Memory B cell (primary cell): ENCODE results near the gene OR5K1.

Experiments used
- ATAC-seq: fragments of 150-1000 bp; cut with Tn5 transposase; 2 replicates; pipeline ENCODE4 v1.10.0; 2021; ENCODE audit warnings: low read depth, mild to moderate bottlenecking, moderate library complexity
- DNase-seq, 2 donors: peaks; one replicate each; pipeline ENCODE4 v3.0.0; 2022; ENCODE audit warnings: low spot score in 2 of 2
- H3K27ac Mint-ChIP-seq: one replicate; pipeline ENCODE4 v1.8.0; 2022; ENCODE audit warnings: mild to moderate bottlenecking, moderate library complexity, mixed read lengths
- H3K27me3 Mint-ChIP-seq: one replicate; pipeline ENCODE4 v1.8.0; 2022; ENCODE audit warnings: mixed read lengths
- H3K36me3 Mint-ChIP-seq: one replicate; pipeline ENCODE4 v1.8.0; 2022; ENCODE audit warnings: mild to moderate bottlenecking, mixed read lengths
- H3K4me1 Mint-ChIP-seq: one replicate; pipeline ENCODE4 v1.8.0; 2022; ENCODE audit warnings: mixed read lengths
- H3K4me3 Mint-ChIP-seq: one replicate; pipeline ENCODE4 v1.8.0; 2022; ENCODE audit warnings: mild to moderate bottlenecking, moderate library complexity, mixed read lengths
- H3K9me3 Mint-ChIP-seq: one replicate; pipeline ENCODE4 v1.8.0; 2022; ENCODE audit warnings: mixed read lengths

OR5K1 gene

GRCh38 chr3:98500019-98500418 lies 37.0 kb downstream of the OR5K1 start:
- ATAC-seq (no peak), DNase-seq (no peak)
- Mint-ChIP-seq H3K9me3 (no peaks in the 10 kb centered on the region), H3K27ac (no peak overlapping the region), H3K27me3 (no peaks in the 10 kb centered on the region), H3K4me3 (no peak overlapping the region), H3K36me3 (no peaks in the 10 kb centered on the region), H3K4me1 (peaks cover 2% of the 10 kb centered on the region)

DNA sequence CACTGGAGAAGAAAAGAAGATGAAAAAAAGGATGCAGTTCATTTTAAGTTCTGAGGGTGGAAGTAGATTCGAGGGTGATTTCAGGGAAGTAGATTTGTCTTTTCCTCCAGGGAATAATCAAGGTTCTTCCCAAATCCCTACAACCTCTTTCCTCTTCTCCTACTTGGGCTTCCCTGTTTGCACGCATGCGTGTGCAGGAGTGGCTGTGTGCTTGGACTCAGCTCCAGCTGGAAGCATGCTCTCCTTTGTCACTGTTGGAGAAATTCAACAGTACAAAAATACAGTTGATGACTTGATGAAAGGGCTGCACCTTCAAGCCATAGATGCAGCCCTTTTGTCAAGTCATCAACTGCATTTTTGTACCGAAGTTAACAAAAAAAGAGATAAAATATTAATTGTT lies 38.3 kb downstream of the OR5K1 start:
- ATAC-seq (no peak), DNase-seq (no peak)
- Mint-ChIP-seq H3K4me1 (peaks cover 2% of the 10 kb centered on the region), H3K27me3 (no peaks in the 10 kb centered on the region), H3K36me3 (peaks cover 3% of the 10 kb centered on the region), H3K4me3 (no peak overlapping the region), H3K27ac (no peak overlapping the region), H3K9me3 (no peaks in the 10 kb centered on the region)

- Mint-ChIP-seq H3K4me3 (no peak overlapping the region), H3K9me3 (no peaks in the 10 kb centered on the region), H3K27me3 (no peaks in the 10 kb centered on the region), H3K4me1 (peaks cover 2% of the 10 kb centered on the region), H3K36me3 (peaks cover 3% of the 10 kb centered on the region), H3K27ac (no peak overlapping the region)
- DNase-seq = no peak
- no peak for ATAC-seq
Observed at GRCh38 chr3:98501863-98502576, 39.0 kb downstream of the OR5K1 start.

DNA sequence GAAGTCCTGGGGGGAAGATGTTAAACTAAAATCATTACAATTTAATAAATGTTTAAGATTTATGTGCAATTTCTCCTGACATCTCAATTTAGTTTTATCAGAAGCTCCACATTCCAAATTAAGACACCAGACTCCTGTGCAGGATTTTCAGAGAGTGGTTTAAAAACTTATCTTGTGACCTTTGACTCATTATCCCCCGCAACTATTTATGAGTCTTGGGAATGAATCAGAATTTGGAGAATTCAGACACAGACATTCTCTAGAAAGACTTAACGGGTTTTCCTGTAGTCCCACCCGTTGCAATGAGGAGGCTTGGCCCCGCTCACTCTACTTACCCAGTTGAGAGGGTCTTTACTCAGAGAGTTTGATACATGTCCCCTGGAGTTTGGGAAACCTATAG lies 41.5 kb downstream of the OR5K1 start:
- Mint-ChIP-seq H3K4me1 (peaks cover 2% of the 10 kb centered on the region), H3K4me3 (no peak overlapping the region), H3K36me3 (peaks cover 9% of the 10 kb centered on the region), H3K27ac (no peak overlapping the region), H3K27me3 (no peaks in the 10 kb centered on the region), H3K9me3 (no peaks in the 10 kb centered on the region)
- ATAC-seq (no peak), DNase-seq (no peak)

DNA sequence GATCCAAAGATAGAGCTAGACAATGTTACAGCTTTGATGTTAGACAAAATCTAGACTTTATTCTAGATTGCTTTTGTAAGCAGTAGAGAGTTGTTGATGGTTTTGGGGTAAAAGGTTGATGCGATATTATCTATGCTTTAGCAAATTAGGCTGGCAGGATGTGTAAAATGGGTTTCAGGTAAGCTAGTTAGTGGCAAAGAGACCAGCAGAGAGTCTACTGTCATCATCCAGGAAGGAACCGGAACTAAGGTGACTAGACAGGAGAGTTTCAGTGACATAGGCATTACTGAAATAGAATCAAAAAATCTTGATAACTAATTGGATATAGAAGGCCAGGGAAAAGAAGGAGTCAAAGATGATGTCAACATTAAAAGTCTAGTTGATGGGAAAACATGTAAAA lies 45.6 kb downstream of the OR5K1 start:
- Mint-ChIP-seq H3K4me1 (peaks cover 7% of the 10 kb centered on the region), H3K36me3 (peaks cover 14% of the 10 kb centered on the region), H3K4me3 (no peak overlapping the region), H3K9me3 (no peaks in the 10 kb centered on the region), H3K27me3 (no peaks in the 10 kb centered on the region), H3K27ac (no peak overlapping the region)
- DNase-seq (no peak), ATAC-seq (no peak)

GRCh38 chr3:98512576-98512975 lies 49.6 kb downstream of the OR5K1 start:
- H3K4me1 Mint-ChIP-seq = peaks cover 7% of the 10 kb centered on the region

DNA sequence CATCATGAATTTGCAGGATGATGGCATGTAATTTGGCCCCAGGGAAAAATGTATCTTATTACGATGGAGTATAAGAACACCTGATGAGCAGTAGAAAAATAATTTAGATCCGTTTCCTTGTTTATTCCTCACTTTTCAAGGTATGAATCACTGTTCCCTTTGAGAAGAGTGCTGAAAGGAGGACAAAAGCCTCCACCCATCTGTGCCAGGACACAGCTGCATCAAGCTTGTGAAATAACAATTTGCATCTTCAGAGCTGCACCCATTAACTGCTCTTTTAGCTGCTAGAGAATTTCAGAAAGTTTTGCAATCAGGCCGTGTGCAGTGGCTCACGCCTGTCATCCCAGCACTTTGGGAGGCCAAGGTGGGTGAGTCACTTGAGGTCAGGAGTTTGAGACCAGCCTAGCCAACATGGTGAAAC lies 50.1 kb downstream of the OR5K1 start:
- ATAC-seq (no peak), DNase-seq (no peak)
- Mint-ChIP-seq H3K27ac (no peak overlapping the region), H3K9me3 (no peaks in the 10 kb centered on the region), H3K36me3 (peaks cover 20% of the 10 kb centered on the region), H3K27me3 (no peaks in the 10 kb centered on the region), H3K4me3 (no peak overlapping the region), H3K4me1 (peaks cover 9% of the 10 kb centered on the region)

More at GRCh38 chr3:98512576-98512975, 49.6 kb downstream of the OR5K1 start:
- DNase-seq (no peak), ATAC-seq (no peak)
- Mint-ChIP-seq H3K36me3 (peaks cover 21% of the 10 kb centered on the region), H3K4me3 (no peak overlapping the region), H3K9me3 (no peaks in the 10 kb centered on the region), H3K27me3 (no peaks in the 10 kb centered on the region), H3K27ac (no peak overlapping the region)

GRCh38 chr3:98513736-98514135 lies 50.7 kb downstream of the OR5K1 start:
- Mint-ChIP-seq H3K4me1 (peaks cover 12% of the 10 kb centered on the region), H3K27me3 (no peaks in the 10 kb centered on the region), H3K36me3 (peaks cover 16% of the 10 kb centered on the region), H3K9me3 (no peaks in the 10 kb centered on the region), H3K27ac (no peak overlapping the region), H3K4me3 (no peak overlapping the region)
- DNase-seq (no peak), ATAC-seq (no peak)

DNA sequence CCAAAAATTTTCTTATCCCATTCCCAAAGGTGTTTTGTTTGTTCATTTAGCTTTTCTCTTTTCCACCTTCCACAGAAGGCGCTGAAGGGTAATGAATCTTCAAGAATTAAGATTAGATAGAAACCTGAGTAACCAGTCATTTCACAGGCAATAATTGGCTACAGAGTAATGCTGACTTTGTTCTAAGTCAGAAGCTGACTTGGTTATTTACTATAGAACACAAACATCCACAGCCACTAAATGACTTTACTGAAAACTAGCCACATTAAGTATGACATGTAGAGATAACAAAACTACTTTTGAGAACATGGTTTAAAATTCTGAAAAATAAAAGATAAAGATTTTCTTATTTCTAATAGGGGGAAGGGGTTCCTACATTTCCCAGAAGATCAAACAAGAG lies 51.9 kb downstream of the OR5K1 start:
- ATAC-seq = no peak
- no peak overlapping the region for H3K27ac Mint-ChIP-seq

GRCh38 chr3:98518816-98519215 lies 55.8 kb downstream of the OR5K1 start:
- no peak for ATAC-seq

More for the DNA sequence above, 51.9 kb downstream of the OR5K1 start:
- Mint-ChIP-seq H3K4me1 (peaks cover 21% of the 10 kb centered on the region), H3K36me3 (peaks cover 22% of the 10 kb centered on the region), H3K4me3 (no peak overlapping the region), H3K9me3 (no peaks in the 10 kb centered on the region), H3K27me3 (no peaks in the 10 kb centered on the region)
- no peak for DNase-seq

DNA sequence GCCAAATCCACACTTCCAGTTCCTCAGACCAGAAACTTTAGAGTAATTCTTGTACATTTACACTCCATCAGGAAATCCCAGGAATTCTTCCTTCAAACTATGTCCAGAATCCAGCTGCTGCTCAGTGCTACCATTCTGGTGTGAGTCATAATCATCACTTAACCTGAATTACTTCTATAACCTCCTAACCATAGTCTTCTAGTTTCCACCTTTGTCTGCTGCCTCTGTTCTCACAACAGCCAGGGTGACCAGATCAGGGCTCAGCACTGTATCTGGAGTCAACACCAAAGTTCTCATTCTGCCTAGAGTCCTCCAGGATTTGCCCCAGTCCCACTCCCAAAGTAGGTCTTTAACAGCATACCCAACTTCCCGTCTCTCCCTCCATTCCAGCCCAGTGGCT lies 56.4 kb downstream of the OR5K1 start:
- DNase-seq = no peak
- Mint-ChIP-seq H3K9me3 (no peaks in the 10 kb centered on the region), H3K27me3 (no peaks in the 10 kb centered on the region), H3K4me3 (no peak overlapping the region), H3K27ac (no peak overlapping the region), H3K4me1 (peaks cover 30% of the 10 kb centered on the region), H3K36me3 (peaks cover 24% of the 10 kb centered on the region)
- no peak for ATAC-seq

More at GRCh38 chr3:98518816-98519215, 55.8 kb downstream of the OR5K1 start:
- Mint-ChIP-seq H3K4me3 (no peak overlapping the region), H3K27ac (no peak overlapping the region), H3K36me3 (peaks cover 24% of the 10 kb centered on the region), H3K4me1 (peaks cover 30% of the 10 kb centered on the region), H3K9me3 (no peaks in the 10 kb centered on the region), H3K27me3 (no peaks in the 10 kb centered on the region)
- no peak for DNase-seq

DNA sequence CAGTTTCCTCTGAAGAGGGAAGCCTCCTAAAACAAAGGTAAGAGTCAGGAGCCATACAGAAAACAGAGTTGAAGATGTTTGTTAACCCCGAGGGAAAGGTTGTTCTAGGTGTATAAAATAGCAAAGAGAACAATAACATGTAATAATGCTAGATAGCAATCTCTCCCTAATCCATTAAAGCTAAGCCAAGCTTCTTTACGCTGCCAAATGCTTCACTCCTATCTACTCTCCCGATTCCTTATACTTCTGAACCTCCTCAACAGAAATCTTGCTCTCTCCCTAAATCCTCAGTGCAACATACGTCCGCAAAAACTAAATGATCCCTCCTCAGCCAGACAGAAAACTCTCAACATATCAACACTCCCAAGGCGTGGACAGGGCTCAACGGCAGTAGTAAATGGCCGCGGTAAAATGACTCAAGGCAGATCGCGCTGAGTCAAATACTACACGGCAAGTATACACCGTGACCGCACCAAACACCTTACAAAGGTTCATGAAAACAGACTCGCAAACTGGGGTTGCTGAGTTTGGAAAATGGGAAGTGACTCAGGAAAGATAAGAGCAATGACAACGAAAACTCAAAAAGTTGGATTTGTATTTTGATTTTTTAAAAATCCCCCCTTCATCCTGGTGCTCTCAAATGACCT lies 59.0 kb downstream of the OR5K1 start:
- Mint-ChIP-seq H3K27me3 (no peaks in the 10 kb centered on the region), H3K4me3 (peak overlapping the region; percentile 91), H3K27ac (peak overlapping the region; percentile 97), H3K36me3 (peaks cover 14% of the 10 kb centered on the region), H3K9me3 (no peaks in the 10 kb centered on the region), H3K4me1 (peaks cover 34% of the 10 kb centered on the region)
- DNase-seq (peak in 1 of 2 donors; percentile 16), ATAC-seq (peak; percentile 25)
